Colonic mucosa (tissue), 4 donors: ENCODE data around the gene NDUFS6. TPM values are rescaled to one million over a fixed set of nuclear protein-coding genes. Genes with fewer than 3 reads are reported as not detected.

Experiments used
- DNase-seq: peaks from one replicate; pipeline ENCODE4 v3.0.0-alpha.2; 2020
- H3K27ac ChIP-seq: fragments of 200-600 bp; one replicate; pipeline ENCODE4 v1.8.0; 2021
- H3K27me3 ChIP-seq: fragments of 200-600 bp; one replicate; pipeline ENCODE4 v1.8.0; 2021
- H3K36me3 ChIP-seq: fragments of 200-600 bp; one replicate; pipeline ENCODE4 v1.8.0; 2021
- H3K4me1 ChIP-seq: fragments of 200-600 bp; one replicate; pipeline ENCODE4 v1.8.0; 2021; ENCODE audit warnings: mild to moderate bottlenecking
- H3K4me3 ChIP-seq: fragments of 200-600 bp; one replicate; pipeline ENCODE4 v1.8.0; 2021
- H3K9ac ChIP-seq, 2 donors: one replicate each; pipeline ENCODE4 v1.7.0; 2013; ENCODE audit warnings: control low read depth in 2 of 2, low read depth in 2 of 2, low read length in 2 of 2
- H3K9me3 ChIP-seq: fragments of 200-600 bp; one replicate; pipeline ENCODE4 v1.8.0; 2021
- intact Hi-C: fragments of 100-400 bp; cut with DNase I; formaldehyde crosslinking; loops from one replicate; pipeline ENCODE4 v1.14.1; 2022
- total RNA-seq, 2 donors: library from RNA; stranded (reverse); fragmentation: NEBNext Ultra II Directional in 1 of 2; extraction: Animal tissue kit (Norgen Biotek cat#: 25700) in 1 of 2; gene quantifications; one replicate each; pipeline ENCODE4 v1.2.1, GENCODE V29; 2021
- TF ChIP-seq, protein P1 (sequence below): fragments of 200-600 bp; IDR thresholded peaks from one replicate; pipeline ENCODE4 v1.8.0; 2022; ENCODE audit warnings: antibody characterized with exemption, mild to moderate bottlenecking
- donor health status: healthy.
- donor health status: DM: no; HTN: no; CAD: no.
- donor health status: DM: no; HTN: no; CAD: no.

Gene NDUFS6
- total RNA-seq, 2 donors from 2014 or later: 43.2 to 70.7 TPM

DNA sequence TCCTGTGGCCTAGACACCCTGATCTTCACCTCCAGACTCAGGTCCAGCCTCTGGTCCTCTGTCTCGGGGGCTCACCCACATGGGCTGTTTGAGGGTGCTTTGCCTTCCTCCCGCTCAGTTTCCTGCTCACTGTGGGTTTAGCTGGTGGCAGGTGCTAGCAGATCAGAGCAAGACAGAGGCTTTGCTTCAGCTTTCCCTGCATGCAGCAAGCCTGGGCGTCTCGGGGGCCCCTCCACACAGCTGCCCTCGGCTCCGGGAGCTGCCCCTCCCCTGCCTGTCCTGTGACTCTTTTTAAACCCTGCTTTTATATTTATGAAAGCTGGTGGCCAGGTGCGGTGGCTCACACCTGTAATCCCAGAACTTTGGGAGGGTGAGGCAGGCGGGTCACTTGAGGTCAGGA lies 16.1 kb upstream of the NDUFS6 start:
- no peaks in the 10 kb centered on the region for H3K27me3 ChIP-seq
- H3K9me3 ChIP-seq: no peaks in the 10 kb centered on the region
- no peaks in the 10 kb centered on the region for H3K36me3 ChIP-seq
- TF ChIP-seq, protein P1, sequence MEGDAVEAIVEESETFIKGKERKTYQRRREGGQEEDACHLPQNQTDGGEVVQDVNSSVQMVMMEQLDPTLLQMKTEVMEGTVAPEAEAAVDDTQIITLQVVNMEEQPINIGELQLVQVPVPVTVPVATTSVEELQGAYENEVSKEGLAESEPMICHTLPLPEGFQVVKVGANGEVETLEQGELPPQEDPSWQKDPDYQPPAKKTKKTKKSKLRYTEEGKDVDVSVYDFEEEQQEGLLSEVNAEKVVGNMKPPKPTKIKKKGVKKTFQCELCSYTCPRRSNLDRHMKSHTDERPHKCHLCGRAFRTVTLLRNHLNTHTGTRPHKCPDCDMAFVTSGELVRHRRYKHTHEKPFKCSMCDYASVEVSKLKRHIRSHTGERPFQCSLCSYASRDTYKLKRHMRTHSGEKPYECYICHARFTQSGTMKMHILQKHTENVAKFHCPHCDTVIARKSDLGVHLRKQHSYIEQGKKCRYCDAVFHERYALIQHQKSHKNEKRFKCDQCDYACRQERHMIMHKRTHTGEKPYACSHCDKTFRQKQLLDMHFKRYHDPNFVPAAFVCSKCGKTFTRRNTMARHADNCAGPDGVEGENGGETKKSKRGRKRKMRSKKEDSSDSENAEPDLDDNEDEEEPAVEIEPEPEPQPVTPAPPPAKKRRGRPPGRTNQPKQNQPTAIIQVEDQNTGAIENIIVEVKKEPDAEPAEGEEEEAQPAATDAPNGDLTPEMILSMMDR: no peak
- H3K4me1 ChIP-seq: no peaks in the 10 kb centered on the region
- DNase-seq: no peak
- intact Hi-C loops: no loop called here
- no peak overlapping the region for H3K27ac ChIP-seq
- no peak overlapping the region for H3K4me3 ChIP-seq
- no peak overlapping the region for H3K9ac ChIP-seq

- Histone ChIP-seq H3K4me3 (no peak overlapping the region), H3K9ac (no peak overlapping the region), H3K36me3 (no peaks in the 10 kb centered on the region), H3K27ac (no peak overlapping the region), H3K9me3 (no peaks in the 10 kb centered on the region), H3K4me1 (no peaks in the 10 kb centered on the region), H3K27me3 (no peaks in the 10 kb centered on the region)
- DNase-seq: no peak
- intact Hi-C loops: no loop called here
- TF ChIP-seq, protein P1: no peak
Measured at GRCh38 chr5:1785984-1786383, 15.2 kb upstream of the NDUFS6 start.

DNA sequence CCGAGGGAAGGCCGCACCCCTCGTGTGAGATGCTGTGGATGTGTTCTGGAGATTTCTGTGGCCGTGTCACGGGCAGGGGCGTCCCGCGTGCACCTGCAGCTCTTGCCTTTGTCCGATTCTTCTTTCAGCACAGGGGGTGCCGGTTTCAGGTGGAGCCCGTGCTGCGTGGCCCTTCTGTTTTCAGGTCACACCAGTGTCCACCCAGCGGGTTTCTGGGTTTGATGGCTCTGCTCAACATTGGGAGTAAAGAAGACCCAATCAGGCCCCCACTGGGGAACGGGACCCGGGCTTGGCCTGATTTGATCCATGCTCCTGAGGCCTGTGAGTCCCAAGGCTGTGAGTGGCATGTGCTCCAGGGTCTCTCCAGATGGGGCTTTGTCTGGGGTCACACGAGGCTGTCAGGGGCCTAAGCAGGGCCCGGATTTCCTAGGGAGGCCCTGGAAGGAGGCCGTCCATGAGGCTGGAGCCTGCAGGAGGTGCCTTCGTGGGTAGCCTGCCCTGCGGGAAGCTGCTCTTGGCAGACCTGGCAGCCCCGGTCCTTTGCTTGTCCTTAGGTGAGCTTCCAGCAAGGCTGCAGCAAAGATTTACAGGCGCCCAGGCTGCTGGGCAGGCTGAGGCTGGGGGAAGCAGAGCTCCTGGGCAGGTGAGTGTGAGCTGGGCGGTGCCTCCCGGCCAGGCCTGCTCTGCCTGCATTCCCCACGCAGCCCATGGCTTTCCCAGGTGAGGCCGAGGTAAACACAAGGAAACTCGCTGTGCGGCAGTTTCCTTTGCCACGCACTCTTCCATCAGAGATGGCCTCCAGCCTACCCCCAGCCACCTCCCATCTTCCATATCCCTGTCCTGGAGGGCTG lies 14.4 kb upstream of the NDUFS6 start:
- H3K9me3 ChIP-seq: no peaks in the 10 kb centered on the region
- no peak for DNase-seq

DNA sequence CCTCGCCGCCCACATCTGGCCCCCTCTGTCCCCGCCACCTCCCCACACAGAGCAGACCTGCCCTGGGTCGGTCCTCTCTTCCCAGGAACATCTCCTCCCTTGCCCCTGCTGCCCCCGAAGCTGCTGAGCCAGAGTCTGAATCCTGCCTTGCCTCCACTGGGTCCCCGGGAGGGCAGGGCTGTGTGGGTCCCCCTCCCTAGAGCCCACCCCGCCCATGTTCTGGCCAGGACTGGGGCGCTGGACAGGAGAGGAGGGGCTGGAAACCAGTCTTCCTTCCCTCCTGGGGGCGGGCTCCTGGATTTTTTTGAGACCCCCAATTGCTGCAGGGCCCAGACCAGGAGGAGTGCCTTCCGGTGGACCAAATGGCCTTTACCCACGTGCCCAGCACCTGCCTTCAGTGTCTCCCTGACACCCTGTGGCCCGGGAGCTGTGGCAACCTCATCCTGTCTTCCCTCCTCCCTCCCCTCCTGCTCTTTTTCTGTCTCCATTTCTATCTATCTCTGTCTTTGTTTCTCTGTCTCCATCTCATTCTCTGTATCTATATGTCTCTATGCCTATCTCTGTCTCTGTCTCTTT lies 13.6 kb upstream of the NDUFS6 start:
- H3K27ac ChIP-seq: no peak overlapping the region
- no peaks in the 10 kb centered on the region for H3K36me3 ChIP-seq
- DNase-seq: no peak
- TF ChIP-seq, protein P1: no peak
- H3K4me1 ChIP-seq: no peaks in the 10 kb centered on the region
- no peaks in the 10 kb centered on the region for H3K27me3 ChIP-seq
- H3K9me3 ChIP-seq: no peaks in the 10 kb centered on the region
- intact Hi-C loops: no loop called here
- no peak overlapping the region for H3K4me3 ChIP-seq
- no peak overlapping the region for H3K9ac ChIP-seq

More for the DNA sequence above, 14.4 kb upstream of the NDUFS6 start:
- H3K27me3 ChIP-seq: no peaks in the 10 kb centered on the region
- no peaks in the 10 kb centered on the region for H3K4me1 ChIP-seq
- no peak overlapping the region for H3K9ac ChIP-seq
- TF ChIP-seq, protein P1: no peak
- H3K27ac ChIP-seq: no peak overlapping the region
- no peaks in the 10 kb centered on the region for H3K36me3 ChIP-seq
- H3K4me3 ChIP-seq: no peak overlapping the region
- intact Hi-C loops: no loop called here

- no peaks in the 10 kb centered on the region for H3K4me1 ChIP-seq
- no peak for DNase-seq
- no peaks in the 10 kb centered on the region for H3K9me3 ChIP-seq
- intact Hi-C loops: no loop called here
- H3K27ac ChIP-seq: no peak overlapping the region
- no peaks in the 10 kb centered on the region for H3K27me3 ChIP-seq
- no peak overlapping the region for H3K9ac ChIP-seq
- H3K4me3 ChIP-seq: no peak overlapping the region
- H3K36me3 ChIP-seq: no peaks in the 10 kb centered on the region
- TF ChIP-seq, protein P1: no peak
Measured at GRCh38 chr5:1788200-1788599, 13.0 kb upstream of the NDUFS6 start.
